Transverse colon (tissue), 3 donors: ENCODE measurements around the gene DOHH.

Experiments
- CTCF ChIP-seq, 5 experiments: fragments of 200-600 bp in 3 of 5; fragments of 450-650 bp in 2 of 5; sonication (generic) in 3 of 5; IDR thresholded peaks; 1 replicate in 2 of 5; 2 replicates in 3 of 5; pipeline ENCODE4 v1.5.1; 2016 to 2017; ENCODE audit warnings: antibody characterized with exemption in 5 of 5, inconsistent platforms in 3 of 5, mild to moderate bottlenecking in 2 of 5, moderate library complexity in 1 of 5
- POLR2A ChIP-seq: fragments of 450-650 bp; IDR thresholded peaks from one replicate; pipeline ENCODE4 v1.6.1; 2016; ENCODE audit warnings: antibody characterized with exemption, mild to moderate bottlenecking, moderate library complexity

DNA sequence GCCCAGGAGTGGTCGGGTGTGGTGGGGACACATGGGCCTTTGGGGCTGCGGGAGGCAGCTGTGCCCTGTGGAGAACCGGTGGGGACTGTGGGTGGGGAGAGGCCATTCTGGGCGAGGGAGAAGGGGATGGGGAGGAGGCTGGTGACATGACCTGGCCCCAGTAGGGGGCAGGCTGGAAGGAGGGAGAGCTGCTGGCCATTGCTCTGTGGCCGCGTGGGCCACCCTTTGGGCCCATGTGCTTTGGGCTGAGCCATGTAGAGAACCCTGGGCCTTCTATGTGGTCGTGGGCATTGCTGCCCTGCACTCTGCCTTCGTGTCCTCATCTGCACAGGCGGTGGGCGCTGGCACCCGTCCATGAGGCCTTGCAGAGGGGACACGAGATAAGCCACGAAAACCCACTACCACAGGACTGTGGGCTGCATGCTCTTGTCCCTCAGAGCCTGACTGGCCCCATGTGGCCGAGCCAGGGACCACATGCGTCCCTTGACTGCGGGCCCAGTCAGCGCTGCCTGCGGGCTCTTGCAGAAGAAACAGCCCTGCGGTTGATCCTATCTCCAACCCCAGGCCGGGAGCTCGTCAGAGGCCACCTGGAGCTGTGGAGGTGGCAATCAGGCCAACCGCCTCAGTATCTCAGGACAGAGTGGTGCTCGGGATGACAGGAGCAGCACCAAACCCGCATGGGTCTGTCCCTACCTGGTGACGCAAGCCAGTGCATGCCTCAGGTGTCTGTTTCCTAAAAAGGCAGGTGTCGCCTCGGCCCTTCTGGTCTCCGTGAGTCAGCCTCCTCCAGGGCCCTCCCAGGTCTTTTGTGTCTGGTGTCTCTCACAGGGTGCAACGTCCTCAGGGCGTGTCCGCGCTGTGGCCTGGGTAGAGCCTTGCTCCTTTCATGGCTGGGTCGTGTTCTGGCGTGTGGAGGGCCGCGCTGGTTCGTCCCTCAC, 20.0 kb upstream of the DOHH start:
- TF ChIP-seq CTCF (IDR thresholded peaks at IDR 0.05): no peak
- no peak for TF ChIP-seq POLR2A
